Measurements from ENCODE around the gene ARID1A.

DNA sequence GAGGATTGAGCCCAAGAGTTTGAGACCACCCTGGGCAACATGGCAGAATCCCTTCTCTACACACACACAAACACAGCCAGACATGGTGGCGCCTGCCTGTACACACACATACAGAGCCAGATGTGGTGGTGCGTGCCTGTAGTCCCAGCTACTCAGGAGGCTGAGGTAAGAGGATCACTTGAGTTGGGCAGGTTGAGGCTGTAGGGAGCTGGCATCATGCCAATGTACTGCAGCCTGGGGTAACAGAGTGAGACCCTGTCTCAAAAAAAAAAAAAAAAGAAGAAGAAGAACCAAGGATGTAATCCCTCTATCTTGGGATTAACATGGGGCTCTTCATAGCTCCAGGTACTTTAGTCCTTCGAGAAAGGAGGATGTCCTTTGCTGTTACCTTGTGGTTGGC, 62.5 kb downstream of the ARID1A start:
- TF ChIP-seq, protein P1, sequence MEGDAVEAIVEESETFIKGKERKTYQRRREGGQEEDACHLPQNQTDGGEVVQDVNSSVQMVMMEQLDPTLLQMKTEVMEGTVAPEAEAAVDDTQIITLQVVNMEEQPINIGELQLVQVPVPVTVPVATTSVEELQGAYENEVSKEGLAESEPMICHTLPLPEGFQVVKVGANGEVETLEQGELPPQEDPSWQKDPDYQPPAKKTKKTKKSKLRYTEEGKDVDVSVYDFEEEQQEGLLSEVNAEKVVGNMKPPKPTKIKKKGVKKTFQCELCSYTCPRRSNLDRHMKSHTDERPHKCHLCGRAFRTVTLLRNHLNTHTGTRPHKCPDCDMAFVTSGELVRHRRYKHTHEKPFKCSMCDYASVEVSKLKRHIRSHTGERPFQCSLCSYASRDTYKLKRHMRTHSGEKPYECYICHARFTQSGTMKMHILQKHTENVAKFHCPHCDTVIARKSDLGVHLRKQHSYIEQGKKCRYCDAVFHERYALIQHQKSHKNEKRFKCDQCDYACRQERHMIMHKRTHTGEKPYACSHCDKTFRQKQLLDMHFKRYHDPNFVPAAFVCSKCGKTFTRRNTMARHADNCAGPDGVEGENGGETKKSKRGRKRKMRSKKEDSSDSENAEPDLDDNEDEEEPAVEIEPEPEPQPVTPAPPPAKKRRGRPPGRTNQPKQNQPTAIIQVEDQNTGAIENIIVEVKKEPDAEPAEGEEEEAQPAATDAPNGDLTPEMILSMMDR (IDR thresholded peaks at IDR 0.05): no peak
- TF ChIP-seq POLR2AphosphoS5 (IDR thresholded peaks at IDR 0.05): no peak

All from prostate gland (tissue), 2 donors.